Liver (tissue), 9 donors: ENCODE data around the gene PFDN2. TPM values are rescaled to one million over a fixed set of nuclear protein-coding genes. Genes with fewer than 3 reads are reported as not detected.

Experiments
- DNase-seq: peaks from one replicate; pipeline ENCODE4 v3.0.0-alpha.2; 2017; ENCODE audit warnings: low spot score
- H3K27ac ChIP-seq, 2 donors: one replicate each; pipeline ENCODE4 v1.7.0; 2013; ENCODE audit warnings: inconsistent platforms in 2 of 2, low read length in 2 of 2, control low read depth in 1 of 2, low read depth in 1 of 2, mild to moderate bottlenecking in 1 of 2
- H3K27me3 ChIP-seq, 4 donors: one replicate each; pipeline versions ENCODE4 v1.6.1 to v1.7.0; 2013; ENCODE audit warnings: low read length in 3 of 4, inconsistent platforms in 1 of 4, mild to moderate bottlenecking in 1 of 4, moderate library complexity in 1 of 4; ENCODE audit not compliant: control insufficient read depth in 4 of 4, insufficient read depth in 4 of 4
- H3K36me3 ChIP-seq, 4 donors: one replicate each; pipeline versions ENCODE4 v1.6.1 to v1.7.0; 2013; ENCODE audit warnings: low read length in 3 of 4, mild to moderate bottlenecking in 3 of 4, low read depth in 1 of 4, moderate library complexity in 1 of 4; ENCODE audit not compliant: control insufficient read depth in 4 of 4, insufficient read depth in 3 of 4
- H3K4me1 ChIP-seq, 4 donors: one replicate each; pipeline versions ENCODE4 v1.6.1 to v1.7.0; 2013; ENCODE audit warnings: low read length in 3 of 4, mild to moderate bottlenecking in 3 of 4, moderate library complexity in 1 of 4; ENCODE audit not compliant: control insufficient read depth in 4 of 4, insufficient read depth in 4 of 4
- H3K4me3 ChIP-seq, 3 donors: one replicate each; pipeline versions ENCODE4 v1.6.1 to v1.7.0; 2013; ENCODE audit warnings: low read length in 3 of 3, control low read depth in 1 of 3, low read depth in 1 of 3, mild to moderate bottlenecking in 1 of 3
- H3K9ac ChIP-seq, 2 donors: one replicate each; pipeline ENCODE4 v1.7.0; 2013; ENCODE audit warnings: low read length in 2 of 2, mild to moderate bottlenecking in 2 of 2, moderate library complexity in 2 of 2, control low read depth in 1 of 2, low read depth in 1 of 2
- H3K9me3 ChIP-seq, 4 donors: one replicate each; pipeline versions ENCODE4 v1.6.1 to v1.7.0; 2013; ENCODE audit warnings: low read length in 3 of 4; ENCODE audit not compliant: control insufficient read depth in 4 of 4
- ATF3 ChIP-seq: IDR thresholded peaks from 2 replicates; pipeline ENCODE4 v1.6.1; 2016; ENCODE audit warnings: antibody characterized with exemption
- CTCF ChIP-seq: fragments of 150-350 bp; IDR thresholded peaks from 2 replicates; pipeline ENCODE4 v1.5.1; 2017; ENCODE audit warnings: improper control_type of control experiment, low read depth, low read length; ENCODE audit not compliant: missing input control
- FOXA2 ChIP-seq: IDR thresholded peaks from 2 replicates; pipeline ENCODE4 v1.6.1; 2016; ENCODE audit warnings: antibody characterized with exemption
- GABPA ChIP-seq, 2 donors: IDR thresholded peaks in 1 of 2; conservative IDR thresholded peaks in 1 of 2; 2 replicates each; pipeline ENCODE4 v1.6.1; 2016; ENCODE audit warnings: antibody characterized with exemption in 2 of 2, mild to moderate bottlenecking in 1 of 2, moderate library complexity in 1 of 2
- HNF4A ChIP-seq, 2 donors: conservative IDR thresholded peaks; 2 replicates each; pipeline ENCODE4 v1.6.1; 2016; ENCODE audit warnings: antibody characterized with exemption in 2 of 2, mild to moderate bottlenecking in 2 of 2
- HNF4G ChIP-seq: IDR thresholded peaks from 2 replicates; pipeline ENCODE4 v1.6.1; 2016; ENCODE audit warnings: antibody characterized with exemption
- MAX ChIP-seq: IDR thresholded peaks from 2 replicates; pipeline ENCODE4 v1.6.1; 2016; ENCODE audit warnings: antibody characterized with exemption
- RAD21 ChIP-seq, 2 donors: IDR thresholded peaks; 2 replicates each; pipeline ENCODE4 v1.6.1; 2016; ENCODE audit warnings: antibody characterized with exemption in 2 of 2, mild to moderate bottlenecking in 2 of 2
- REST ChIP-seq: IDR thresholded peaks from 2 replicates; pipeline ENCODE4 v1.6.1; 2016; ENCODE audit warnings: antibody characterized with exemption, mild to moderate bottlenecking
- RXRA ChIP-seq, 2 donors: IDR thresholded peaks; 2 replicates each; pipeline ENCODE4 v1.6.1; 2017 to 2018; ENCODE audit warnings: antibody characterized with exemption in 2 of 2, mild to moderate bottlenecking in 1 of 2
- SP1 ChIP-seq: IDR thresholded peaks from 2 replicates; pipeline ENCODE4 v1.6.1; 2018; ENCODE audit warnings: antibody characterized with exemption, mild to moderate bottlenecking
- TAF1 ChIP-seq: conservative IDR thresholded peaks from 2 replicates; pipeline ENCODE4 v1.6.1; 2016; ENCODE audit warnings: antibody characterized with exemption, mild to moderate bottlenecking
- YY1 ChIP-seq: IDR thresholded peaks from 2 replicates; pipeline ENCODE4 v1.6.1; 2016; ENCODE audit warnings: antibody characterized with exemption, mild to moderate bottlenecking
- ZBTB33 ChIP-seq: IDR thresholded peaks from 2 replicates; pipeline ENCODE4 v1.6.1; 2016; ENCODE audit warnings: antibody characterized with exemption
- WGBS: extraction: QIAGEN DNeasy Blood & Tissue Kit; methylation state at CpG from one replicate; pipeline ENCODE4 v1.1.7; 2013; 5-methylcytosine and 5-hydroxymethylcytosine counted together
- polyA plus RNA-seq, 2 donors: library from polyadenylated mRNA; stranded (reverse) in 1 of 2; unstranded in 1 of 2; fragments of 200-250 nt in 1 of 2; fragments of >200 nt in 1 of 2; fragmentation: Nextera tagmentation in 1 of 2; extraction: Ambion mirVana in 1 of 2; gene quantifications; one replicate each; pipeline versions ENCODE4 v1.2.1 to v1.2.3, GENCODE V29; 2013 to 2015
- total RNA-seq, 2 donors: library from RNA; depleted of rRNA; stranded (reverse); fragments of >200 nt; gene quantifications; one replicate each; pipeline ENCODE4 v1.2.3, GENCODE V29; 2014
- donor health status: healthy.
- donor health status: healthy.
- donor health status: healthy.
- donor health status: healthy.
- donor health status: healthy.

PFDN2 gene
- total and polyA plus RNA-seq, 4 donors = 12.4 to 61.9 (median 34.0) TPM

- TF ChIP-seq HNF4G (no peak), MAX (no peak)
These were observed 21.9 kb upstream of the PFDN2 start (continued) for GRCh38 chr1:161139766-161140165.

- Histone ChIP-seq H3K9me3 (no peaks in the 10 kb centered on the region), H3K27me3 (no peaks in the 10 kb centered on the region), H3K27ac (no peak overlapping the region), H3K4me3 (no peak overlapping the region), H3K9ac (no peak overlapping the region), H3K36me3 (no peaks in the 10 kb centered on the region), H3K4me1 (peaks cover 0 to 9% (median 3%) of the 10 kb centered on the region in 4 donors)
- WGBS = 84% methylated on average over 1 of the region's 1 CpG
- no peak for DNase-seq
- TF ChIP-seq ATF3 = no peak
- no peak for TF ChIP-seq HNF4A (conservative IDR thresholded peaks at IDR 0.05)
- TF ChIP-seq TAF1 = no peak
- no peak for TF ChIP-seq SP1
- TF ChIP-seq FOXA2 = no peak
- no peak for TF ChIP-seq RXRA (IDR thresholded peaks at IDR 0.05)
- no peak for TF ChIP-seq ZBTB33
- TF ChIP-seq RAD21 (IDR thresholded peaks at IDR 0.05) = no peak
- no peak for TF ChIP-seq REST
- no peak for TF ChIP-seq GABPA (IDR thresholded peaks at IDR 0.05 in 1 of 2, conservative IDR thresholded peaks at IDR 0.05 in 1 of 2)
- no peak for TF ChIP-seq YY1
- TF ChIP-seq CTCF = no peak
- TF ChIP-seq HNF4G = no peak
These were observed 20.6 kb upstream of the PFDN2 start for GRCh38 chr1:161138431-161138830.
